GM12878 (cell line): ENCODE results near the gene PSMC3.

Source experiments
- IRF4 ChIP-seq: IDR thresholded peaks from 2 replicates; pipeline ENCODE4 v1.6.1; 2011; ENCODE audit warnings: low read depth, low read length
- MEF2B ChIP-seq: fragments of 450-650 bp; IDR thresholded peaks from 2 replicates; pipeline ENCODE4 v1.6.1; 2018; ENCODE audit warnings: mild to moderate bottlenecking, moderate library complexity; ENCODE audit not compliant: partially characterized antibody, poor library complexity, severe bottlenecking
- PAX8 ChIP-seq: fragments of 450-650 bp; IDR thresholded peaks from 2 replicates; pipeline ENCODE4 v1.6.1; 2017; ENCODE audit warnings: mild to moderate bottlenecking, moderate library complexity
- POLR2A ChIP-seq: IDR thresholded peaks from 2 replicates; pipeline ENCODE4 v1.6.1; 2011; ENCODE audit warnings: low read depth, mild to moderate bottlenecking, low read length
- POLR2AphosphoS5 ChIP-seq: IDR thresholded peaks from 2 replicates; pipeline ENCODE4 v1.6.1; 2011; ENCODE audit warnings: mild to moderate bottlenecking, low read length, inconsistent platforms
- SP1 ChIP-seq: IDR thresholded peaks from one replicate; pipeline ENCODE4 v1.6.1; 2011; ENCODE audit warnings: low read depth, low read length
- YBX1 ChIP-seq: fragments of 450-650 bp; IDR thresholded peaks from 2 replicates; pipeline ENCODE4 v1.6.1; 2016; ENCODE audit warnings: antibody characterized with exemption
- ZNF274 ChIP-seq: IDR thresholded peaks from one replicate; pipeline ENCODE4 v1.8.0; 2011; ENCODE audit not compliant: insufficient read length, insufficient read depth
- ZSCAN29 ChIP-seq: fragments of 450-650 bp; IDR thresholded peaks from 2 replicates; pipeline ENCODE4 v1.6.1; 2017; ENCODE audit warnings: mild to moderate bottlenecking, moderate library complexity
- ZZZ3 ChIP-seq: IDR thresholded peaks from 2 replicates; pipeline ENCODE4 v1.6.1; 2011; ENCODE audit warnings: low read depth; ENCODE audit not compliant: control insufficient read depth, insufficient read length
- TF ChIP-seq, protein P1 (sequence below), 3 experiments: IDR thresholded peaks in 2 of 3; conservative IDR thresholded peaks in 1 of 3; 2 replicates each; pipeline ENCODE4 v1.5.1; 2011; ENCODE audit warnings: low read depth in 3 of 3, low read length in 3 of 3, mild to moderate bottlenecking in 3 of 3, control low read depth in 2 of 3, moderate library complexity in 2 of 3, inconsistent platforms in 1 of 3, mixed read lengths in 1 of 3; ENCODE audit not compliant: control insufficient read depth in 2 of 3, insufficient read depth in 1 of 3; ENCODE audit errors: extremely low read depth in 1 of 3
- TF ChIP-seq, protein P2 (sequence below): IDR thresholded peaks from 2 replicates; pipeline ENCODE4 v1.6.1; 2012; ENCODE audit warnings: mild to moderate bottlenecking, low read depth, low read length
- TF ChIP-seq, protein P3 (sequence below): IDR thresholded peaks from 2 replicates; pipeline ENCODE4 v1.6.1; 2012; ENCODE audit warnings: improper control_type of control experiment, low read depth, low read length; ENCODE audit not compliant: insufficient replicate concordance
- TF ChIP-seq, protein P4 (sequence below): fragments of 450-650 bp; conservative IDR thresholded peaks from 2 replicates; pipeline ENCODE4 v1.6.1; 2017; ENCODE audit warnings: mild to moderate bottlenecking, moderate library complexity

DNA sequence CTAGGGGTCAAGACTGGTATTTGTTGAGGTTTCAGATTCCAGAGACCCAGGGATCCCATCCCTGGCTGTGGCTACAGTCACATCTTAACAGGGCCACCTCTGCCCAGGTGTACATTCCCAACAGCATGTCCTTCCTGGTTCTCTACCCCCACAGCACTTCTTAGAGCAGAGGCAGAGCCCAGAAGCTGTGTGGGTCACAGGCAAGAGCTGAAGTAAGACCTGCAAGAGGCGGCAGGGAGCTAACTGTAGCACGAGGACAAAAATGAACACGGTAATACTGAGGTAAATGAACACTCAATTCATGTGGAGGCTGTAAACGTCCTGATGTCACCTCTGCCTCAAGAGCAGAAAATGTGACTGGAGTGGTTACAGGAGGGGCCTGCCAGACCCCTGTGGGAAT lies 44.4 kb upstream of the PSMC3 start:
- no peak for TF ChIP-seq SP1
- no peak for TF ChIP-seq ZSCAN29
- TF ChIP-seq, protein P1, sequence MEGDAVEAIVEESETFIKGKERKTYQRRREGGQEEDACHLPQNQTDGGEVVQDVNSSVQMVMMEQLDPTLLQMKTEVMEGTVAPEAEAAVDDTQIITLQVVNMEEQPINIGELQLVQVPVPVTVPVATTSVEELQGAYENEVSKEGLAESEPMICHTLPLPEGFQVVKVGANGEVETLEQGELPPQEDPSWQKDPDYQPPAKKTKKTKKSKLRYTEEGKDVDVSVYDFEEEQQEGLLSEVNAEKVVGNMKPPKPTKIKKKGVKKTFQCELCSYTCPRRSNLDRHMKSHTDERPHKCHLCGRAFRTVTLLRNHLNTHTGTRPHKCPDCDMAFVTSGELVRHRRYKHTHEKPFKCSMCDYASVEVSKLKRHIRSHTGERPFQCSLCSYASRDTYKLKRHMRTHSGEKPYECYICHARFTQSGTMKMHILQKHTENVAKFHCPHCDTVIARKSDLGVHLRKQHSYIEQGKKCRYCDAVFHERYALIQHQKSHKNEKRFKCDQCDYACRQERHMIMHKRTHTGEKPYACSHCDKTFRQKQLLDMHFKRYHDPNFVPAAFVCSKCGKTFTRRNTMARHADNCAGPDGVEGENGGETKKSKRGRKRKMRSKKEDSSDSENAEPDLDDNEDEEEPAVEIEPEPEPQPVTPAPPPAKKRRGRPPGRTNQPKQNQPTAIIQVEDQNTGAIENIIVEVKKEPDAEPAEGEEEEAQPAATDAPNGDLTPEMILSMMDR (IDR thresholded peaks at IDR 0.05 in 2 of 3, conservative IDR thresholded peaks at IDR 0.05 in 1 of 3; ENCODE audit: control insufficient read depth in 2 of 3, extremely low read depth in 1 of 3, insufficient read depth in 1 of 3, low read depth in 3 of 3, low read length in 3 of 3), result no peak
- TF ChIP-seq ZZZ3, result no peak
- TF ChIP-seq, protein P2, sequence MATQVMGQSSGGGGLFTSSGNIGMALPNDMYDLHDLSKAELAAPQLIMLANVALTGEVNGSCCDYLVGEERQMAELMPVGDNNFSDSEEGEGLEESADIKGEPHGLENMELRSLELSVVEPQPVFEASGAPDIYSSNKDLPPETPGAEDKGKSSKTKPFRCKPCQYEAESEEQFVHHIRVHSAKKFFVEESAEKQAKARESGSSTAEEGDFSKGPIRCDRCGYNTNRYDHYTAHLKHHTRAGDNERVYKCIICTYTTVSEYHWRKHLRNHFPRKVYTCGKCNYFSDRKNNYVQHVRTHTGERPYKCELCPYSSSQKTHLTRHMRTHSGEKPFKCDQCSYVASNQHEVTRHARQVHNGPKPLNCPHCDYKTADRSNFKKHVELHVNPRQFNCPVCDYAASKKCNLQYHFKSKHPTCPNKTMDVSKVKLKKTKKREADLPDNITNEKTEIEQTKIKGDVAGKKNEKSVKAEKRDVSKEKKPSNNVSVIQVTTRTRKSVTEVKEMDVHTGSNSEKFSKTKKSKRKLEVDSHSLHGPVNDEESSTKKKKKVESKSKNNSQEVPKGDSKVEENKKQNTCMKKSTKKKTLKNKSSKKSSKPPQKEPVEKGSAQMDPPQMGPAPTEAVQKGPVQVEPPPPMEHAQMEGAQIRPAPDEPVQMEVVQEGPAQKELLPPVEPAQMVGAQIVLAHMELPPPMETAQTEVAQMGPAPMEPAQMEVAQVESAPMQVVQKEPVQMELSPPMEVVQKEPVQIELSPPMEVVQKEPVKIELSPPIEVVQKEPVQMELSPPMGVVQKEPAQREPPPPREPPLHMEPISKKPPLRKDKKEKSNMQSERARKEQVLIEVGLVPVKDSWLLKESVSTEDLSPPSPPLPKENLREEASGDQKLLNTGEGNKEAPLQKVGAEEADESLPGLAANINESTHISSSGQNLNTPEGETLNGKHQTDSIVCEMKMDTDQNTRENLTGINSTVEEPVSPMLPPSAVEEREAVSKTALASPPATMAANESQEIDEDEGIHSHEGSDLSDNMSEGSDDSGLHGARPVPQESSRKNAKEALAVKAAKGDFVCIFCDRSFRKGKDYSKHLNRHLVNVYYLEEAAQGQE, result no peak
- TF ChIP-seq POLR2A, result no peak
- no peak for TF ChIP-seq PAX8
- TF ChIP-seq, protein P3, sequence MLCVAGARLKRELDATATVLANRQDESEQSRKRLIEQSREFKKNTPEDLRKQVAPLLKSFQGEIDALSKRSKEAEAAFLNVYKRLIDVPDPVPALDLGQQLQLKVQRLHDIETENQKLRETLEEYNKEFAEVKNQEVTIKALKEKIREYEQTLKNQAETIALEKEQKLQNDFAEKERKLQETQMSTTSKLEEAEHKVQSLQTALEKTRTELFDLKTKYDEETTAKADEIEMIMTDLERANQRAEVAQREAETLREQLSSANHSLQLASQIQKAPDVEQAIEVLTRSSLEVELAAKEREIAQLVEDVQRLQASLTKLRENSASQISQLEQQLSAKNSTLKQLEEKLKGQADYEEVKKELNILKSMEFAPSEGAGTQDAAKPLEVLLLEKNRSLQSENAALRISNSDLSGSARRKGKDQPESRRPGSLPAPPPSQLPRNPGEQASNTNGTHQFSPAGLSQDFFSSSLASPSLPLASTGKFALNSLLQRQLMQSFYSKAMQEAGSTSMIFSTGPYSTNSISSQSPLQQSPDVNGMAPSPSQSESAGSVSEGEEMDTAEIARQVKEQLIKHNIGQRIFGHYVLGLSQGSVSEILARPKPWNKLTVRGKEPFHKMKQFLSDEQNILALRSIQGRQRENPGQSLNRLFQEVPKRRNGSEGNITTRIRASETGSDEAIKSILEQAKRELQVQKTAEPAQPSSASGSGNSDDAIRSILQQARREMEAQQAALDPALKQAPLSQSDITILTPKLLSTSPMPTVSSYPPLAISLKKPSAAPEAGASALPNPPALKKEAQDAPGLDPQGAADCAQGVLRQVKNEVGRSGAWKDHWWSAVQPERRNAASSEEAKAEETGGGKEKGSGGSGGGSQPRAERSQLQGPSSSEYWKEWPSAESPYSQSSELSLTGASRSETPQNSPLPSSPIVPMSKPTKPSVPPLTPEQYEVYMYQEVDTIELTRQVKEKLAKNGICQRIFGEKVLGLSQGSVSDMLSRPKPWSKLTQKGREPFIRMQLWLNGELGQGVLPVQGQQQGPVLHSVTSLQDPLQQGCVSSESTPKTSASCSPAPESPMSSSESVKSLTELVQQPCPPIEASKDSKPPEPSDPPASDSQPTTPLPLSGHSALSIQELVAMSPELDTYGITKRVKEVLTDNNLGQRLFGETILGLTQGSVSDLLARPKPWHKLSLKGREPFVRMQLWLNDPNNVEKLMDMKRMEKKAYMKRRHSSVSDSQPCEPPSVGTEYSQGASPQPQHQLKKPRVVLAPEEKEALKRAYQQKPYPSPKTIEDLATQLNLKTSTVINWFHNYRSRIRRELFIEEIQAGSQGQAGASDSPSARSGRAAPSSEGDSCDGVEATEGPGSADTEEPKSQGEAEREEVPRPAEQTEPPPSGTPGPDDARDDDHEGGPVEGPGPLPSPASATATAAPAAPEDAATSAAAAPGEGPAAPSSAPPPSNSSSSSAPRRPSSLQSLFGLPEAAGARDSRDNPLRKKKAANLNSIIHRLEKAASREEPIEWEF, result no peak
- TF ChIP-seq POLR2AphosphoS5, result no peak
- TF ChIP-seq IRF4, result no peak
- no peak for TF ChIP-seq MEF2B
- TF ChIP-seq, protein P4, sequence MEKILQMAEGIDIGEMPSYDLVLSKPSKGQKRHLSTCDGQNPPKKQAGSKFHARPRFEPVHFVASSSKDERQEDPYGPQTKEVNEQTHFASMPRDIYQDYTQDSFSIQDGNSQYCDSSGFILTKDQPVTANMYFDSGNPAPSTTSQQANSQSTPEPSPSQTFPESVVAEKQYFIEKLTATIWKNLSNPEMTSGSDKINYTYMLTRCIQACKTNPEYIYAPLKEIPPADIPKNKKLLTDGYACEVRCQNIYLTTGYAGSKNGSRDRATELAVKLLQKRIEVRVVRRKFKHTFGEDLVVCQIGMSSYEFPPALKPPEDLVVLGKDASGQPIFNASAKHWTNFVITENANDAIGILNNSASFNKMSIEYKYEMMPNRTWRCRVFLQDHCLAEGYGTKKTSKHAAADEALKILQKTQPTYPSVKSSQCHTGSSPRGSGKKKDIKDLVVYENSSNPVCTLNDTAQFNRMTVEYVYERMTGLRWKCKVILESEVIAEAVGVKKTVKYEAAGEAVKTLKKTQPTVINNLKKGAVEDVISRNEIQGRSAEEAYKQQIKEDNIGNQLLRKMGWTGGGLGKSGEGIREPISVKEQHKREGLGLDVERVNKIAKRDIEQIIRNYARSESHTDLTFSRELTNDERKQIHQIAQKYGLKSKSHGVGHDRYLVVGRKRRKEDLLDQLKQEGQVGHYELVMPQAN, result no peak
- TF ChIP-seq ZNF274, result no peak
- TF ChIP-seq YBX1, result no peak
